NCI-H2107 (cell line): ENCODE measurements around the gene PHC2.

Experiments
- DNase-seq: peaks from one replicate; lab custom pipeline; 2025; lab: John Stamatoyannopoulos, UW

Gene PHC2

DNA sequence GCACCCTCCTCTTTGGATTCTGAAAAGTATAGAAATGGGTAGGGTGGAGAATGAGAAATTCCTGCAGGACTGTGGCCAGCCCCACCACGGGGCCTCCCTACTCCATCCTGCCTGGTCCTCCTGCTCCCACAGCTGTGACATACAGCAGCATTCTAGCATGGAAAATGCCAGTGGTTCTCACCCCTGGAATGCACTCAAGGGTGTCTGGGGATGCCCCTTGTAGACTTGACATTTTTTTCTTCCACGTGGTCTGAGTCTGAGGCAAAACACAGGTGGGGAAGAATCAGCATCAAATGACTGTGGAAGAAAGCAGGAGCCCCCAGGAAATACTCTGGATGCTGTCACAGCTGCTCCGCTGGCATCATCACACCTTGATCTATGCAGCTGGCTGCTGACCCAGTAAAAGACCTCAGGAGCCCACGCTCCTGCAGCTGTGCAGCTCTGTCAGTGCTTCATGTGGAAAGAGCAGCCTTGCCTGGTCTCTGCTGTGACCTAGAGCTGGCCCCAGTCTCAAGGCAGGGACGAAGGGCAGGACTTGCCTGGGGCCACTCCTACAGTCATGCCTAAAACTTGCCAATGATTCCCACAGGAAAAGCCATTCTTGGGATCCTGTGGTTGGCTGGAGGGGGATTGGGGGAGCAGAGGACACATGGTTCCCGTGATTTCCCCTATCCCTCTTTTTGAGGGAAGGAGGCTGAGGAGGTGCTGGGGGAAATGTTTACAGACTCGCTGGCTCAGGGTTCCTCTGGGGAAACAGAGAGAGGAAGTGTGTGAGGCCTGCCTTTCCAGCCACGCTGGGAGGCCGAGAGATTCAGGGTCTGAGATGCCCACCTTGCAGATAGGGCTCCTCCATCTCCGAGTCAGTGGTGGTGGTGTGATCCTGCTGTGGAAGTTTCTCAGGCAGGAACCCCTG, 99.2 kb downstream of the PHC2 start:
- no peak for DNase-seq

DNA sequence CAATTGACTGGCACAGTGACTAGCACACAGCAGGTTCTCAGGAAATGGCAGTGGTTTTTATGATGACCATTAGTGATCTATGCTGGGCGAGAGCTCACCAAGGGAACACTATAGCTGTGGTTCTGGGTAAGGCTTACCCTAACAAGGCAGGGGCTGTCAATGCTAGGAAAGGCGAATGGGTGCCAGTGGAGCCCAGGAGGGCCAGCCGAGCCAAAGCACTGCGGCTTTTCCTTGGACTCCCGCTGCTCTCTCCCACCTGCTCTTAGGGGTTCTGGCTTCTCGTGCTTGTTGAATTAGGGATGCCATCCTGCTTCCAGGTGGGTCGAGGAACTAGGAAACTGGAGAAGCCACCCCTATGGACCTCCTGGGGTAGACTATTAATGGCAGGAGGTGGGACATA, 100.0 kb downstream of the PHC2 start:
- DNase-seq: no peak

DNA sequence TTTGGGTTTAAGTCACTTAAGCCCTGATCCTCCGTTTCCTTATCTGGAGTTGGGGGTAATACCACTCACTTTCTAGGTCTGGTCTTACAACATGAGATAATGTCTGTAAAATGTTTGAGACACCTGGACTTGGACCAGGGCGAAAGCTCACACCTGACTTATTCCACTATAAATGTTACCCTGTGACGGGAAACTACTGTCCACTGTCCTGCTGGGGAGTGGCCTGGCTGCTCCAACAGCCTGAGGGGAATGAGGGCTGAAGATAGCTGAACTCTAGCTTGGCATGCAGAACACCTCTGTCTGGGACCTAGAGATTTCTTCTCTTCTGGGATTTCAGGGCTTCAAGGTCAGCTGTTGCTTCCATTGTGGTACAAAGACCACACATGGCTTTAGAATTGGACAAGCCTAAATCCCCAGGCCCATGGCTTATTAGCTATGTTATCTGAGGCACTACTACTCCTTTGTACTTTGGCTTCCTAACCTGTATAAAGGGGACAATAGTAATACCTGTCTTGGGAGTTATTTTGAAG, 100.5 kb downstream of the PHC2 start:
- no peak for DNase-seq

DNA sequence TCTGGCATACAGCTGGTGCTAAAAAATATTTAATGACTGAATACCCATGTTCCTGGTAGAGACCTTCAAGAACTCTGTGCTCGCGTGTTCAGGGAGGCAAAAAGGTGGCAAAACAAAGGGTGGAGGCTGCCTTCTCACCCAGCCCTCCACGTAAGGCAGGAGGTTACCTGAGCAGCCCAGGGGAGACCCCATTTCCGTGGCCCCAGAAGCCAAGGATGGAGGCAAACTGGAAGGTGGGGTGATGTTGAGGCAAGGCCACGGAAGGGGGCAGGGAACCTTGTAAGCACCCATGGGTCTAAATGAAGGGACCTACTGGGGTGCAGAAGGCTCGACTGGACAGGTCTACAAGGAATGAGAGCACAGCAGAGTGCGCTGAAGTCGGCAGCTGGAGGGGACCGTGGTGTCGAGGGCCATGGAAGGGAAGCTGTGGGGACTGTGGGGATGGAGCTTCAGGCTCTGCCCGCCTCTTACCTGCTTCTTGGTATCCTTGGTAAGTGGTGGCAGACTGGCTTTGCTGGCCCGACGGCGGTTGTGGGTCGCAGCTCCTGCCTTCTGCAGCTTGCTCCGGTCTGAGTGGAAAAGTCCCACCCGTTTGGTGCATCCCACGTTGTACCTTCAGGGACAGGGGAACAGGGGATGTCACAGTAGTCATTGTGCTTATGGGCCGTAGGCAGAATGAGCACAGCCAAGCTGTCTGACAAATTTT, 101.1 kb downstream of the PHC2 start:
- DNase-seq: no peak

DNA sequence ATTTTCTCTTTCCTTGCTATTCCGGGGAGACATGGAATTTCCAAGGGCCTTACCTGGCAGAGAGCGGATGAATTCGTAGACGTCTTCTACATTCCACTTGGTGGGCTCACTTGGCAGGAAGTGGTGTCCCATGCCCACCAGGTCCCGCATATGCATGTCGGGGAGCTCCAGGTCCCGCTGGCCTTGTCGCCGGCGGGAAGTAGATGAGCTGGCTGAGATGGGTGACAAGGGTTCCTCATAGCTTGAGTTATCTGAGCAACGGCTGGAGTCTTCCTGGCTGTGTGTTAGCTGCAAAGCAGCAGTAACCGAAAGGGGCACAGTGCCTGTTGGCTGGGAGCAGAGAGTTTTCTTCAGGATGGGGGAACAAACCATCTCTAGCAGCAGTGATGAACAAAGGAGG, 102.1 kb downstream of the PHC2 start:
- DNase-seq: no peak

DNA sequence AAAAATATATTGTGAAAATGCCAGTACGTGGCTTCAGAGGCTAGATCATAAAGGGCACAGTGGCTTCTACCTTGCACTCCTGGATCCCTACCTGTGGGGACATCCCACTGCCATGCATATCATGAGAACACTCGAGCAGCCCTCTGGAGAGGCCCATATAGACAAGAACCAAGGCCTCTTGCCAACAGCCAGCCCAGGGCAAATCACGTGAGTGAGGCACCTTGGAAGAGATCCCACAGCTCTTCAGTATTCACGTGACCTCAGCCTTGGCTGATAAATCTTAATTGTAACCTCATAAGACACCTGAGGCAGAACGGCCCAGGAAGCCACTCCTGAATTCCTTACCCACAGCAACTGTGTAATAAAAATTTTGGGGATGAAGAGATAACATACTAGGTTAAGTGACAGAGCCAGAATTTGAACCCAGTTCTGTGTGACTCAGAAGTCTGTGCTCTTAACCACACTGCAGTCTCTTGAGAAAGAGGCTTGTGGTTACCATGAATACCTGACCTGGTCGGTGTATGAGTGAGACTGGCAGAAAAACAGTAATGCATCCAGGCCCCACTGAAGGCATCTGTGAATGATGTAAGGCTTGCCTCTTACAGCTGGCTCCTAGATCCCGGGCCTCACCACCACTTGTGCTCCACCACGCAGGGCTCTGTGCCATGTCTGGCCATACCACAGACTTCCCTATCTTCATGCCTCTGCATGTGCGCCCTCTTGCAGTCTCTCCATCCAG, 103.1 kb downstream of the PHC2 start:
- DNase-seq: no peak

DNA sequence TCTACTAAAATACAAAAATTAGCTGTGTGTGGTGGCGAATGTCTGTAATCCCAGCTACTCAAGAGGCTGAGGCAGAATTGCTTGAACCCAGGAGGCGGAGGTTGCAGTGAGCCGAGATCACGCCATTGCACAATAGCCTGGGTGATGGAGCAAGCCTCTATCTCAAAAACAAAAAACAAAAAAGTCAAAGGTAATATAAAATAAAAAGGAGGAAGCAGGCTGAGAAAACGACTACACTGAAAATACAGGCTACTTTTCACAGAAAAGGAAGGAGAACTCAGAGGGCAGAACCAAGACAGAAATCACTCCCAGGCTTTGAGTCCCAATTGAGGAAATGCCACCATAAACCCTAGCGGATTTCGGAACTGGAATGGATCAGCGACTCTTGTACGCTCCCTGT, 104.1 kb downstream of the PHC2 start:
- DNase-seq: no peak

DNA sequence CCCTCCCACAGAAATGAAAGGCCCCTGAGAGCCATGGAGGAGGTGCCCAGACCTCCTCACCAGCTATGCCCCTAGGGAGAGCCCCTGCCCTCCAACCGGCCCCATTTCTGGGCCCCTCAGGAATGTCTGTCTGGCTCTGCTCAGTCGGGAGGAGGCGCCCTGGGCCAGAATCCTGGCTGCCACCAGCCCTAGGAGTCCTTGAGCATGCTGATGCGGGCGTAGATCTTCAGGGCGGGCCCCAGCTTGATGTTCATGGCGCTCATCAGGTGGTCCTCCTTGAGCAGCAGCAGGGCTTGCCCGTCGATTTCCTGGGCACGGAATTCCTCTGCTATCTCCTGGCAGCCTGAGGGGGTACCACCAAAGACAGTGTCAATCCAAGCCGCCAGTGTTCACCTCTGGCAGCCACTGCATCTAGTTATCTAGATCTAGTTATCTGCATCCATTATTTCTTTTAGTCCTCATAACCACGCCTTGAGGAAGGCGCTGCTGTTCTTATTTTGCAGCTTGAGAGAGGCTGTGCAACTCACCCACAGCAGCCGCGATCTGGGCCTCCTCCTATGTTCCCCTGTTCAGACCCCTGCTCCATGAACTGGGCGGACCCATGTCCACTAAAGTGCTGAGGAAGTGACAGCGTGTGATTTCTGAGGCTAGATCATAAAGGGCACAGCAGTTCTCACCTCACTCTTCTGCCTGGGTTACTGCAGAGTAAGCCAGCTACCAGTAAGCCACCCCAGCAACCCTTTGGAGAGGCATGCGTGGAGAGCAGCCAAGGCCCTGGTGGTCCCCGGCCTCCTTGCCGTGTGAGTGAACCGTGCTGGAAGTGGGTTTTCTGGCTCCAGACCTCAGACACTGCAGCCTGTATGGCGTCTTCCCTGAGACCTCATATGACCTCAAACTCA, 106.0 kb downstream of the PHC2 start:
- no peak for DNase-seq

DNA sequence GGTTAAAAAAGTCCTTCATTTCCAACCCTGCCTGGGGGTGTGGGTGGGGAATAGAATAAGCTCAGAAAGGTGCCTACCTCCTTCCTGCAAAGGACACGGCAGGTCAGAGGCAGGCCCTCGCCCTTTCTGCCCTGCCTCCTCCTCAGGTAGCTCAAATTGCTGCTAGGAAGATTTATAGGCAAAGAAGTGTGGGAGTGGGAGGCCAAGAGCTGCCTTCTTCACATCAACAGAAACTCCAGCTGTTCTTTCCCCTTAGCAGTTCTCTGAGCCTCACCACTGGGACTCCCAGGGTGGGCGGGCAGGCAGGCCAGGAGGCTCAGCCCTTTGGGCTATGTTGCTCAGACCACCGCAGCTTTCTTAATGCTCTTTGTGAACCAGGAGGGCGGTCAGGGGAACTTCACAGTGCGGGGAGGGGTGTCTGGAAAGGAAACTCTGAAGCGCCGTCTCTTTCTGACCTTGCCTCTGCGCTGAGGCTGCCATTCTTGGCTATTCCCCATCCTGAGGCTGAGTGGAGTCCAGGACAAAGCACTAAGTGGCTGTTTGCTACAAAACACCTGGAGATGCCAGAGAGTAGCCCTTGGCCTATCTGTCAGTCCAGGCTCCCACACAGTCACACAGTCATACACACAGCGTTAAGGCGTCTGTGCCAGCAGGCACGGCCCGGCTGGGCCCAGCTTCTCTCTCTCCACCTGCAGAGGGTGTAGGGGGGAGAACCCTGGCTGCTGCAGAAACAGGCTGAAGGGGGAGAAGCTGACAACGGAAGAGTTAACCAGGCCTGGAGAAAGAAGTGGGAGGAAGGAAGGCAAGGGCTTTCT, 107.0 kb downstream of the PHC2 start:
- no peak for DNase-seq

DNA sequence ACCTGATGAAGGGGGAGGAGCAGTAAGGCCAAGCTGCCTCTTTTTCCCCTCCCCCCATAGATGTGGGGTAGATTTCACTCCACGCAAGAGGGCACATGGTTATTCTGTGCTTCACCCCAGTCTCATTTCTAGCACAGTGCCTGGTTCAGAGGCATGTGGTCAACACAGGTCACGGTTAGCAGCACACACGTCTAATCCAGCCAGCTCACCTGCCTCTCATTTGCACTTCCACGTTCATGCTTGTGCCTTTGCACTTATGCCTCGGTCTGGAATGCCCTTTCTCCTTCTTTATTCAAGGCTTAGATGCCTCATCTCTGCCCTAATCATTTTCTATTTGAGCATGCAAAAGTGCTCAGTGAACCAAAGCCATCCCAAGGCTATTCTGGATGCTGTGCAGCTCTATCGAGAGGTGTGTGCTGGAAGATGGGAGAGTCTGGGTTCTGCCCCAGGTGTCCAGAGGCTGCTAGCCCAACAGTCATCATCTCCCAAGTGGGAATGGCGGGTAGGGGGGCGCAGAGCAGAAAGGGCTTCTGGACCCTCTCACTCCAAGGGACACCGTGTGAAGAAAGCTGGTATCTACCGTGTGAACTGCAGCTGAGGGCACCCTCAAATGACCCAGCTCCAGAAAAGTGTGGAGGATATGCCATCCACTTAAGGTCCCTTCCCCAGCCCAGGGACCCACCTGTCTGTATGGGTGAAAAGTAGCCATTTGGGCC, 107.9 kb downstream of the PHC2 start:
- DNase-seq: no peak

DNA sequence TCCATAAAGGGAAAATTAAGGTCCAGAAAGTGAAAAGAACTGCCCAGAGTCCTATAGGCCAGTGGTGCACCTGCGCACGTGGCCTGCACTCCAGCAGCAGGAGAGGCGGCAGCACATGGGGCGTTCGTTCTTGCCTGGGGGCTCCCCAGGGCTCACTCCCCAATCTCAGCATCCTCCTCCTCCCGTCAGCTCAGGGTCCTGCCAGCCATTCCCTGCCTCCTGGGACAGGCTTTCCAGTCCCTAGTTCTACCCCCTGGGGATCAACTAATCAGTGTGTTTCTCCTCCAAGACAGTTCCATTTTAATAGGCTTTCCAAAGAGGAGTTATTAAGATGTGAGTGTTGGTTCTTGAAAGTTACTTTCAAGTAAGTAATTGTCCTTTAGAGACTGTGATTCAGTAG, 108.8 kb downstream of the PHC2 start:
- DNase-seq: no peak

DNA sequence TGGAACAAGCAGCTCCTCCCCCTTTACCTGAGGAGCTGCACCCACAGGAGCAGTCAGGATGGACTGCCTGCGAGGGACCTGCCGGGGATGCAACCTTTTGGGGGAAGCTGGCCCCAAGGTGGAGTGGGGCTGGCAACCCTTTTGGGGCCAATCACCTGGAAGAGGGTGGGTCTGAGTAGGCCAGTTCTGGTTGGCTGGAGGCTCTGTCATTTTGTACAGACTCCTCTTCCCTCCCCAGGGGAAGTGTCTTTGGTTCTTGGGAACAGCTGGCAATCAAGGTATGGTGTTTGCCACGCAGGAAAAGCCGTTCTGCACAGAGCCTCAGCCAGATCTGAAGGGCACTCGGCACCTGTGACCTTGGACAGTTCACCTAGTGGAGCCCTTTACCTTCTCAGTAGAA, 109.7 kb downstream of the PHC2 start:
- DNase-seq: no peak

DNA sequence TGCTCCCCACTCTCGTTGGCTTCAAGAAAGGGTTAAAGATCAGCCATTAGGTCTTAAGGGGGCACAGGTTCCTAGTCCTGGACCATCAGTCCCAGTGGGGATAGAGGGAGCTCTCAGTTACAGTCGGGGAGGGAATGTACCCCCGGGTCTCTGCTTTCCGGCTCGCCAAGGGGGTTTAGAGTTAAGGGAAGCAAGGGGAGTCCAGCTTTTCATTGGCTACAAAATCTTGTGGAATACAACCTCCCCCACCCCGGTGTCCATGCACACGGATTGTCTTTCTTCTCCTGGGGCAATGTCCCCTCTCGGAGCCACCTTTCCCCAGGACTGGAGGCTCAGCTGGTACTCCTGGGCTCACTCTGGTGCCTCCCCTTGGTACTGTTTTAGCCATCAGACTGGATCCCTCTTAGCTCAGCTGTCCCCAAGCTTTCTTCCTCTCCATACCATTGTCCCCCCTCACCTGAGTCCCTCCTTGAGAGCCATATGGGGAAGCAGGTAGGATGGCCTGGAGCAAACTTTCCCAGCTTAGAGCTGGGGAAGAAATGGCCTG, 110.2 kb downstream of the PHC2 start, which contains the start of gene A3GALT2:
A3GALT2 (minus strand) TSS at position 480 of the 547 bp plus-strand sequence; CDS start at position 480, 0 bp downstream.
- no peak for DNase-seq

DNA sequence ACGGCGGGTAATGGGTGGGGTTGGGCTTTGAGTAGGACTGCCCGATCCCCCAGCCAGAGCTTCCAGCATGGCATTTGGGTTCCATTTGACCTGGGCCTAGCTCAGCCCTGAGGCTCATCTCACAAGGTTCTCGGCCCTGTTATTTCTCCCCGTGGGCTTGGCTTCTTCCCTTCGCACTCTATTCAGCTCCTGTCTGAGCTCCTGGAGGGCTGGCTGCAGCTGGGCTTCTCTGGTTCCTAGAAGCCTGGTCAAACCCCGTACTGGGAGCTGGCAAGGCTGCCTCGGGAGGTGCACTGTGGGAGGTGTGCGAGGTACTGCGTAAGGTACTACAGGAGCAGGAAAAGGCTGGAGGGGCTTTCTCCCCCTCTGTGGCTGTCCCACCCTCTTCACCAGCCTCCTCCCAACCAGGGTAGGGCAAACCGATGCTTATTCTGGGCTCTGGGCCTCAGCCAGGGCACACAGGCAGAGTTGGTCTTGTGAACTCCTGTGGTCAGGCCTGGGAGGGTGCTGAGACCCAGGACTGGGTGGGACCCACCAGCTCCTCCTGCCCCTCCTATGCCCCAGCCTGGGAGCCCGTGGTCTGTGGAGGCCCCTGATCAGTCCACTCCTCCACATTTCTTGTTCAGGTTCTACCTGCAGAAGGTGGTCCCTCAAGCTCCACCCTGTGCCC, 110.8 kb downstream of the PHC2 start:
- no peak for DNase-seq

DNA sequence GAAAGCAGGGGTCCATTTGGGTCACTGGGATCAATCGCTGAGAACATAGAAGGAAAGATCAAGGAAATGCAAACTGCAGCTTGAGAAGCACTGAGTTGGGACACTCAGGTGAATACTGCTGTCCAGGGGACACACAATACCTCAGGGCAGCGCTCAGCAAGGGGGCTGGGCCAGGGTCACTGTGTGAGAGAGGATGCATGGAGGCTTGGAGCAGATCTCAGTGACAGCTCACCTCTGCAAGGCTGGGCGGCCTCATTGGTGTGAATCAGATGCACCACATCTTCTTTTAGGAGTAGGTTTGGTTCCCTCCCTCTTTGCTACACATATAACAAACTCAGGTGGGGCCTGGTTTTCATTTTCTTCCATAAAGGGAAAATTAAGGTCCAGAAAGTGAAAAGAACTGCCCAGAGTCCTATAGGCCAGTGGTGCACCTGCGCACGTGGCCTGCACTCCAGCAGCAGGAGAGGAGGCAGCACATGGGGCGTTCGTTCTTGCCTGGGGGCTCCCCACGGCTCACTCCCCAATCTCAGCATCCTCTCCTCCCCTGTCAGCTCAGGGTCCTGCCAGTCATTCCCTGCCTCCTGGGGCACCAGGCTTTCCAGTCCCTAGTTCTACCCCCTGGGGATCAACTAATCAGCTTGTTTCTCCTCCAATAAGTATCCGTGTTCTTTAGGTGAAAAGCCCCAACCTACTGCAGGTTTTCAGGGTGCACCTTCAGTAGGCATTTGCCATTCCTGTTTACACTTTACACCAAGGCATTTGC, 111.5 kb downstream of the PHC2 start:
- DNase-seq: no peak

DNA sequence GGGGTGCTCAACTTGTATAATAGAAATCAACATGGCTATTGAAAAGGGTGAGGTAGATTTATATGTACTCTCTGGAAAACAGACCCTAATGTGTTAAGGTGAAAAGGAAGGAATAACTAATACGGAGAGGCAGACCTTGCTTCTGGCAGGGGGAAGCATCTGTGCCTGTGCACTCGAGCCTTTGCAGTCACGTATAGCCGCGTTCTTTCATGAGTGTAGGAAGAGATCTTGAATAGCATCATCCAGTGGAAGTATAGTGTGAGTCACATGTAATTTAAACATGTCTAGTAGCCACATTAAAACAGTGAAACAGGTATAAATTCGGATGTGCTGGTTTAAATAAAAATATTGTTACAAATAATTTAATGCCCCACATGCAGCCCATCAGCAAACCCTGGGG, 112.9 kb downstream of the PHC2 start:
- DNase-seq: no peak

DNA sequence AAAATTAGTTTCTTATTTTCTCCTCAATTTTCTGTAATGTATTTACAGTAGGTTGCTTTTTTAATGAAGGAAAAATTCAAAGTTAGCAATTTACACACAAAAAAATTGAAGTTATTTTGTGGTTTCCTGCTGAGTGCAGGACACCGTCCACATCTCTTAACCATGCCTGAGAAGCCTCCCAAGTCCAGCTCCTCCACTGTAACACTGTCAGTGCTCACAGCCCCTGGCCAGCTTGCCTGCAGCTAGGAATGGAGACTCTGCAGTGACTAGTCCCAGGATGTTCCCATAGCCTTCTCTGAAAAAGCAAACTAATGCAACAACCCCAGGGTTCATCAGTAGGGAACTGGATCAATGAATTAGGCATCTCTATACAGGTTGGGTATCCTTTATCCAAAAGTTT, 113.5 kb downstream of the PHC2 start:
- no peak for DNase-seq

DNA sequence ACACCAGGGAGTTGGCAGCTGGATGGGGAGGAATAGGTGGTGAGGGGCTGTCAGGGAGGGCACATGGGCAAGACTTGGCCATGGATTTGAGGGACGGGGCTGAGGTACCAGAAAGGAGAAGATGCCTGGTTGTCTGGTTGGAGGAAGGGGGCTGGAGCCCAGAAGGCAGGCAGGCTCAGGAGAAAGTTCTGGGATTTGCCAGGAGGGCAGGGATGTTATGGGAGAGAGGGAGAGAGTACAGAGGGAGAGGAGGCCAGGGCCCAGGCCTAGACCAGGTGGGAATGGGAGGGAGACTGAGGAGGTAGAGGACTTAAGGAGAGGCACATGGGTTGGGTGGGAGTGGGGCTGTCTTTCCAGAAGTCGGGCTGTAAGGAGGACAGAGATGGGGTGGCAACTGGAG, 114.3 kb downstream of the PHC2 start:
- DNase-seq: no peak
